HUES48 (cell line): Measurements from ENCODE around the gene WDFY2.

Experiments used
- H3K27ac ChIP-seq: one replicate; pipeline ENCODE4 v1.7.0; 2013; ENCODE audit warnings: low read depth, low read length, inconsistent platforms
- H3K27me3 ChIP-seq: 2 replicates; pipeline ENCODE4 v1.6.1; 2013; ENCODE audit warnings: mild to moderate bottlenecking, low read length; ENCODE audit not compliant: control insufficient read depth, insufficient read depth
- H3K36me3 ChIP-seq: 2 replicates; pipeline ENCODE4 v1.6.1; 2013; ENCODE audit warnings: low read length; ENCODE audit not compliant: control insufficient read depth, insufficient read depth
- H3K4me1 ChIP-seq: 2 replicates; pipeline ENCODE4 v1.6.1; 2013; ENCODE audit warnings: mild to moderate bottlenecking, low read length; ENCODE audit not compliant: control insufficient read depth, insufficient read depth
- H3K4me3 ChIP-seq: 2 replicates; pipeline ENCODE4 v1.5.1; 2013; ENCODE audit warnings: mild to moderate bottlenecking, low read depth, low read length
- H3K9ac ChIP-seq: 2 replicates; pipeline ENCODE4 v1.6.1; 2013; ENCODE audit warnings: mild to moderate bottlenecking, low read depth, low read length, moderate library complexity
- H3K9me3 ChIP-seq: 2 replicates; pipeline ENCODE4 v1.6.1; 2013; ENCODE audit warnings: low read length; ENCODE audit not compliant: control insufficient read depth, insufficient read depth

Gene WDFY2

DNA sequence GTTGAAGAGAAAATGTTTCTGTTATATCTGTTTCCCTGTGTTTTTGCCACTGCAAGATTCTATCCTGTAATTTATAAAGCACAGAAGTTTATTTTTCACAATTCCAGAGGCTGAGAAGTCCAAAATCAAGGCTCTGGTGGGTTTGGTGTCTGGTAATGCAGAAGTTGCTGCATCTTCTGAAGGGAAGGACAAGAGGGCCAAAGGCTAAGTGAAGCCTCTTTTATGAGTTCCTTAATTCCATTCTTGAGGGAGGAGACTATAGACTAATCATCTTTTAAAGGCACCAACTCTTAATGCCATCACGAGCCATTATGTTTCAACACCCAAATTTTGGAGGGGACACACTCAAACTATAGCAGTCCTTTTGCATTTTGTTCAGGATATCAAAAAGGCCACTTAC is 34.1 kb upstream of the WDFY2 start:
- H3K36me3 ChIP-seq, result no peaks in the 10 kb centered on the region
- H3K9me3 ChIP-seq, result no peaks in the 10 kb centered on the region
- no peak overlapping the region for H3K9ac ChIP-seq
- H3K4me1 ChIP-seq, result peaks cover 10% of the 10 kb centered on the region
- H3K4me3 ChIP-seq, result no peak overlapping the region
- no peaks in the 10 kb centered on the region for H3K27me3 ChIP-seq
- no peak overlapping the region for H3K27ac ChIP-seq

GRCh38 chr13:51551416-51551815 is 32.8 kb upstream of the WDFY2 start:
- no peak overlapping the region for H3K9ac ChIP-seq
- H3K9me3 ChIP-seq, result no peaks in the 10 kb centered on the region
- H3K27me3 ChIP-seq, result no peaks in the 10 kb centered on the region
- H3K4me1 ChIP-seq, result peaks cover 10% of the 10 kb centered on the region
- H3K27ac ChIP-seq, result no peak overlapping the region
- H3K4me3 ChIP-seq, result no peak overlapping the region
- H3K36me3 ChIP-seq, result no peaks in the 10 kb centered on the region

DNA sequence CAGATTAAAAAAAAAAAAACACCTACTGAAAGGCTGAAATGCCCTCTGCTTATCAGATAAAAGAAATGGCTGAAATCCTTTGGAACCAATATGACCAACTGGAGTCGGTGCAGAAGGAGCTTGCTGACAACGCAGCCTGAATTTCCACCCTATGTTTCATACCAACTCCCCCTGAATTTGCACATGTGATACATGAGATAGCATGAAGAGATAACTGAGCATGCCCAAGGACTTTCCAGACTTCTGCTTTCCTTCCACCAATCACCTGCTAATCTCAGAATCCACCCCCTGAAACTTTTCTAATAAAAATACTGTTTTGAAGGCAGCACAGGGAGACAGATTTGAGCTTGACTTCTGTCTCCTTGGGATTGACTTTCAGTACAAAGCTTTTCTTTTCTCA is 32.2 kb upstream of the WDFY2 start:
- H3K4me1 ChIP-seq, result peaks cover 10% of the 10 kb centered on the region
- H3K27ac ChIP-seq, result no peak overlapping the region
- no peak overlapping the region for H3K9ac ChIP-seq
- H3K36me3 ChIP-seq, result no peaks in the 10 kb centered on the region
- no peaks in the 10 kb centered on the region for H3K9me3 ChIP-seq
- H3K4me3 ChIP-seq, result no peak overlapping the region
- H3K27me3 ChIP-seq, result no peaks in the 10 kb centered on the region

DNA sequence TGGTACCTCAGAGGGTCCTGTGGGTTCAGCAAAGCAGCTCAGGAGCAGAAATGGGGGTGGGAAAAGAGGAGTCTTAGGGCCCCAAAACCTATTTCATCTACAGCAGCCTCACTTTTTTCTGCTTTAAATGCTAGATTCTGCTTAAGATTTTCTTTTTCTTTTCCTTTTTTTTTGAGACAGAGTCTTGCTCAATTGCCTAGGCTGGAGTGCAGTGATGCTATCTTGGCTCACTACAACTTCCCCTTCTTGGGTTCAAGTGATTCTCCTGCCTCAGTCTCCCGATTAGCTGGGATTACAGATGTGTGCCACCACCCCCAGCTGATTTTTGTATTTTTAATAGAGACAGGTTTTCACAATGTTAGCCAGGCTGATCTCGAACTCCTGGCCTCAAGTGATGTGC is 30.7 kb upstream of the WDFY2 start:
- H3K9me3 ChIP-seq, result no peaks in the 10 kb centered on the region
- peaks cover 10% of the 10 kb centered on the region for H3K4me1 ChIP-seq
- H3K9ac ChIP-seq, result no peak overlapping the region
- H3K27me3 ChIP-seq, result no peaks in the 10 kb centered on the region
- H3K27ac ChIP-seq, result no peak overlapping the region
- no peaks in the 10 kb centered on the region for H3K36me3 ChIP-seq
- H3K4me3 ChIP-seq, result no peak overlapping the region

DNA sequence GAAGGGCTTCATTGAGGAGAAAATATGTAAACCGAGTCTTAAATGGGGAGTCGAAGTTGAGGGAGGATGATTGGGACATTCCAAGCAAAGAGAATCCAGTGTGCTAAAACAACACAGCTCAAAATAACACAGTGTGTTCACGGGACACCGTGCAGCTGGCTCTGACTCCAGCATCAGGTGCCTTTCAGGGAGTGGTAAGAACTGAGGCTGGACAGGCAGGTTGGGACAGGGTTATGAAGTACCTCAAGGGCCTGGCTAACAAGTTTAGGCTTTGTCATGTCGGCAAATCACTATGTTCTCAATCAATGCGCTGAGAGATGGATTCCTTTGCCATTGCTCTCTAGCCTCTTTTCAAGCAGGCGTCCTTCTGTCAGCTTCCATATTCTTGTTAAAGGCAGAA is 27.5 kb upstream of the WDFY2 start:
- Histone ChIP-seq H3K36me3 (no peaks in the 10 kb centered on the region), H3K27me3 (no peaks in the 10 kb centered on the region), H3K9ac (no peak overlapping the region), H3K9me3 (no peaks in the 10 kb centered on the region), H3K27ac (no peak overlapping the region), H3K4me1 (peaks cover 6% of the 10 kb centered on the region; the same call in 1 of the 2 replicates), H3K4me3 (no peak overlapping the region)

- Histone ChIP-seq H3K4me1 (0 out of 2 replicates have a peak, but pooled peaks cover 6% of the 10 kb centered on the region), H3K4me3 (no peak overlapping the region), H3K27ac (no peak overlapping the region), H3K9me3 (no peaks in the 10 kb centered on the region), H3K36me3 (no peaks in the 10 kb centered on the region), H3K27me3 (no peaks in the 10 kb centered on the region), H3K9ac (no peak overlapping the region)
These were observed 26.8 kb upstream of the WDFY2 start for GRCh38 chr13:51557438-51557837.

DNA sequence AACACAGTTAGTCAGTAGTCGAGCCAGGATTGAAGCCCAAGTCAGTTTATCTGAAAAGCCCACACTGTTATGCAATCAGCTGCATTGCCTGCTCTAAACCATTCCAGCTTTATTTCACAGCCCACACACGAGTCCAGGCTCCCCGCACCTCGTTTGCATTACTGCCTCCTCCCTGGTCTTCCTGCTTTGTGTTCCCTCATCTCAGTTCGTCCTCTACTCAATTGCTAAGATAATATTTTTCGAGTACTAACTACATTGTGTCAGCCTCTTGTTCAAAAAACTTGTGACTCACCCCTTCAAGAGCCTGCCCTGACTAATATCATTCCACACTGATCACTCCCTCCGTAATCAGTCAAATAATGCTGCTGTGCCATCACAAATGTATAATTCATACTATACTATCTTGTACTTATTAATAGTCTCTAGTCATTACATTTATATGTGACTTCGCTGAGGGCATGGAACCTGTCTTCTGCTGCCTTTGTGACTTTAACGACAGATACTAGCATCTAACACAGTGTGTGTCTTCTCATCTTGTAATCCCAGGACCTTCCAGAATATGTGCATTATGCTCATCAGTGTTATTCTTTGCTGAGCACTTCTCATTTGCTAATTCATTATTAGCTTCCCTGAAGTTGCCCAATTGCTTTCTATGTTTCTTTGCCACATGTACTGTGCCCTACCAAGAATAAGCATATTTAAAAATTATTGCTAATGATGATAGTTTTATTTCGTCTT is 26.2 kb upstream of the WDFY2 start:
- H3K9ac ChIP-seq, result no peak overlapping the region

GRCh38 chr13:51559946-51560735 is 24.1 kb upstream of the WDFY2 start:
- H3K4me3 ChIP-seq, result no peak overlapping the region
- no peaks in the 10 kb centered on the region for H3K27me3 ChIP-seq
- no peaks in the 10 kb centered on the region for H3K9me3 ChIP-seq
- H3K27ac ChIP-seq, result no peak overlapping the region
- no peak overlapping the region for H3K9ac ChIP-seq
- no peaks in the 10 kb centered on the region for H3K36me3 ChIP-seq
- no peaks in the 10 kb centered on the region for H3K4me1 ChIP-seq

More for the DNA sequence above, 26.2 kb upstream of the WDFY2 start:
- H3K4me1 ChIP-seq, result no peaks in the 10 kb centered on the region
- no peak overlapping the region for H3K4me3 ChIP-seq
- H3K36me3 ChIP-seq, result no peaks in the 10 kb centered on the region
- no peak overlapping the region for H3K27ac ChIP-seq
- no peaks in the 10 kb centered on the region for H3K9me3 ChIP-seq
- no peaks in the 10 kb centered on the region for H3K27me3 ChIP-seq

DNA sequence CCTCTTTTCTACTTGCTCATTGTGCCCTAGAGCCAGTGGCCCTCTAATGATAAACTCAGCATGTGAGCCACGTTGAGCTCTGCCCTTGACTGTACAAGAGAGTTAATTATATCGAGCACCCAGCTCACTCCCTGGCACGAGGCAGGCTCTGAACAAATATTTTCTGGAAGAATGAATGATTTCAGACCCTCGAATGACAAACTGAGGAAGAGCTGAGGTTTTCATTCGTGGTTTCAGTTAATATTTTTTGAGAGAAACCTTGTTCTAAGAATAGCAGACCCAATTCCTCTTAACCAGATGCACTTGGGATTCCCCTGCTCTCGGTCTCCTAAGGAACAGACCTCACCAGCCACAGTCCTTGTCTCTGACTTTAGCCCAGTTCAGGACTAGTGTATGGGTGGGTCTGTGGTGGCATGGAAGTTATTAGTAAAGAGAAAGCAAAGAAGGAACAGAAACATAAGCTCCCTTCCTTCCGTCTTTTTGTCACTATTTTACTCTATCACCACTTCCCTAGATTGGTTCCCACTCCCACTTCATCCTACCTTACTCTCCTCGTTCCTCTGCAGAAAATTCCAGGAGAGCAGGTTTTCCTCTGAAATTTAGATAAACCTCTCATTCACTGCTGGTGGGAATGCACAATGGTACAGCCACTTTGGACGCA is 22.1 kb upstream of the WDFY2 start:
- Histone ChIP-seq H3K9me3 (peaks cover 4% of the 10 kb centered on the region; the same call in 1 of the 2 replicates), H3K36me3 (no peaks in the 10 kb centered on the region), H3K27me3 (no peaks in the 10 kb centered on the region), H3K9ac (no peak overlapping the region), H3K27ac (no peak overlapping the region), H3K4me3 (no peak overlapping the region), H3K4me1 (no peaks in the 10 kb centered on the region)

GRCh38 chr13:51564252-51564651 is 20.0 kb upstream of the WDFY2 start:
- Histone ChIP-seq H3K9ac (no peak overlapping the region), H3K27me3 (no peaks in the 10 kb centered on the region), H3K4me3 (no peak overlapping the region), H3K4me1 (no peaks in the 10 kb centered on the region), H3K36me3 (no peaks in the 10 kb centered on the region), H3K9me3 (peaks cover 6% of the 10 kb centered on the region; the same call in 1 of the 2 replicates), H3K27ac (no peak overlapping the region)

DNA sequence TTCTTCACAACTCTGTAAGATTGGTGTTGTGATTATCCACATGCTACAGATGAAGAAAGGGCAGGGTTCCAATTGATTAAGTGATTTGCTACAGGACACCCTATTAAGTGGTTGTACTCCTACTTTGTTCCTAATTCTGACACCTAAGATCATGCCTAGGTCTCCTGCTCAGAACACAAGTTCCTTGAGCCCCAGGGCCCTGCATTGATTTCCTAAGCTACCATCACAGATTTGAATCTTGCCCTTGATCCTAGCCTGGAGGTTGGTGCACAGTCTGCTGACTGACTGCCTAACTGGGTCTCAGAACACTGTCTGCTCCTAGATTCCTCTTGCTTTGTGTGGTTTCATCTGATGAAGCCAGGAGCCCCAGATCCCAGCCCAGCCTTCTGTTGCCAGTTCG is 19.6 kb upstream of the WDFY2 start:
- no peak overlapping the region for H3K4me3 ChIP-seq
- no peak overlapping the region for H3K9ac ChIP-seq
- peaks cover 6% of the 10 kb centered on the region; the same call in 1 of the 2 replicates for H3K9me3 ChIP-seq
- no peaks in the 10 kb centered on the region for H3K27me3 ChIP-seq
- H3K4me1 ChIP-seq, result no peaks in the 10 kb centered on the region
- no peak overlapping the region for H3K27ac ChIP-seq
- no peaks in the 10 kb centered on the region for H3K36me3 ChIP-seq
